ENCODE results near the gene TRAPPC2L. TPM values are rescaled to one million over a fixed set of nuclear protein-coding genes. Genes with fewer than 3 reads are reported as not detected.

The TRAPPC2L gene
- total and polyA plus RNA-seq, 2 experiments from 2014 or later, result 59.3 to 167 TPM

DNA sequence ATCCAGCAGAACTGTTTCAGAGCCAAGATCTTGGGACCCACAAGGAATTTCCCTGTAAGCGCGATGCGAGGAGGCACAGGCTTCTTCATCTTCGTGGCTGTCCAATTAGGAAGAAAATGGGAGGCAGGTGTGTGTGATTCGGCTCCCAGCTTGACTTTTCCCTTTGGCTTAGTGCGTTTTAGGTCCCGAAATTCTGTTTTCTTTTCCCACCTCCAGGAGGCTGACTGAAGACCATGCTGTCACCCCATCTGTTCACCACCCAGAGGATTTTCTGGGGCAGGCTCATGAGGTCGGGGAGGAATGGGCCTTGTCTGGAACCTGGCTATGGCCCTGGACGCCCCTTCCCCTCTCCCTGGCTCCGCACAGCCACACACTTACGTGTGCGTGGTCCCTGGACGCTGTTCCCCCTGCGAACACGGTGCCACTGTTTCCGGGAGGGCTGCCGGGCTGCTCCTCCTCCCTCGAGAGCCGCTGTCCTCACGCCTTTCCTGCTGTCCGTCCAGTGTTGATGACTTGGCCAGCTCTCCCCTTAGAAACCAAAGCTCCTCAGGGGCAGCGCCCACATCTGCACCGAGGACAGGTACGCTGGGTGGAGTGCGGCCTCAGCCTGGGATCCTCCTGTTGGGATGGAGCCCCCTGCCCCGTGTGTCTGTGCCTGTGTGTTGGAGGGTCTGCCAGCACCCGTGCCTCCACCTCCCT is 12.2 kb downstream of the TRAPPC2L start (continued):
- TF ChIP-seq ZNF462 (CRISPR knock-in tag; IDR thresholded peaks at IDR 0.05) (no peak), EZH2phosphoT487 (IDR thresholded peaks at IDR 0.05; ENCODE audit: unreplicated experiment) (no peak)

DNA sequence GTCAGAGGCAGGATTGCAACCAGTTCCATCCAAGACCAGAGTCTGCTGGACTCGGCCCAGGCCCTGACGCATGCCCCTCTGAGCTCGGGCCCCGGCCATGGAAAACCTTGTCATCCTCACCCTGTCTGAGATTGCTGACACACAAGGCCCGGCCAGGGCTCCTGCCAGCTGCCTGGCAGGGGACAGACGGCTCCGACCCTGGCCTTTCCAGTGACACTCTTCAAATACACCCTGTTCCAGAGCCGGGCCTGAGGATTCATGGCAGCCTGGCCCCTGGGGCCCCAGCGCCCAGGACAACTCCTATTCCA is 12.7 kb downstream of the TRAPPC2L start:
- H3K27me3 ChIP-seq (ENCODE audit: insufficient read depth), result no peaks in the 10 kb centered on the region
- TF ChIP-seq ZNF114 (CRISPR knock-in tag; IDR thresholded peaks at IDR 0.05) (no peak), CTCF (conservative IDR thresholded peaks at IDR 0.05; ENCODE audit: low read depth in 2 of 2) (no peak), NANOG (IDR thresholded peaks at IDR 0.05; ENCODE audit: borderline replicate concordance) (no peak), EZH2 (IDR thresholded peaks at IDR 0.05; ENCODE audit: low read depth, unreplicated experiment) (no peak)
- TF ChIP-seq, protein P1, sequence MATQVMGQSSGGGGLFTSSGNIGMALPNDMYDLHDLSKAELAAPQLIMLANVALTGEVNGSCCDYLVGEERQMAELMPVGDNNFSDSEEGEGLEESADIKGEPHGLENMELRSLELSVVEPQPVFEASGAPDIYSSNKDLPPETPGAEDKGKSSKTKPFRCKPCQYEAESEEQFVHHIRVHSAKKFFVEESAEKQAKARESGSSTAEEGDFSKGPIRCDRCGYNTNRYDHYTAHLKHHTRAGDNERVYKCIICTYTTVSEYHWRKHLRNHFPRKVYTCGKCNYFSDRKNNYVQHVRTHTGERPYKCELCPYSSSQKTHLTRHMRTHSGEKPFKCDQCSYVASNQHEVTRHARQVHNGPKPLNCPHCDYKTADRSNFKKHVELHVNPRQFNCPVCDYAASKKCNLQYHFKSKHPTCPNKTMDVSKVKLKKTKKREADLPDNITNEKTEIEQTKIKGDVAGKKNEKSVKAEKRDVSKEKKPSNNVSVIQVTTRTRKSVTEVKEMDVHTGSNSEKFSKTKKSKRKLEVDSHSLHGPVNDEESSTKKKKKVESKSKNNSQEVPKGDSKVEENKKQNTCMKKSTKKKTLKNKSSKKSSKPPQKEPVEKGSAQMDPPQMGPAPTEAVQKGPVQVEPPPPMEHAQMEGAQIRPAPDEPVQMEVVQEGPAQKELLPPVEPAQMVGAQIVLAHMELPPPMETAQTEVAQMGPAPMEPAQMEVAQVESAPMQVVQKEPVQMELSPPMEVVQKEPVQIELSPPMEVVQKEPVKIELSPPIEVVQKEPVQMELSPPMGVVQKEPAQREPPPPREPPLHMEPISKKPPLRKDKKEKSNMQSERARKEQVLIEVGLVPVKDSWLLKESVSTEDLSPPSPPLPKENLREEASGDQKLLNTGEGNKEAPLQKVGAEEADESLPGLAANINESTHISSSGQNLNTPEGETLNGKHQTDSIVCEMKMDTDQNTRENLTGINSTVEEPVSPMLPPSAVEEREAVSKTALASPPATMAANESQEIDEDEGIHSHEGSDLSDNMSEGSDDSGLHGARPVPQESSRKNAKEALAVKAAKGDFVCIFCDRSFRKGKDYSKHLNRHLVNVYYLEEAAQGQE (IDR thresholded peaks at IDR 0.05; ENCODE audit: unreplicated experiment), result no peak

More for the DNA sequence above, 12.7 kb downstream of the TRAPPC2L start:
- Histone ChIP-seq H3K9me2 (ENCODE audit: insufficient read depth) (no peaks in the 10 kb centered on the region), H3K4me3 (no peak overlapping the region), H3K79me2 (replicated peaks; ENCODE audit: insufficient read depth) (no peaks in the 10 kb centered on the region), H3K4me2 (no peak overlapping the region), H2AFZ (no peak overlapping the region), H3F3A (replicated peaks; ENCODE audit: low read depth) (no peaks in the 10 kb centered on the region), H3K4me1 (ENCODE audit: insufficient read depth) (no peaks in the 10 kb centered on the region), H3K36me3 (ENCODE audit: insufficient read depth) (no peaks in the 10 kb centered on the region), H4K20me1 (replicated peaks; ENCODE audit: insufficient read depth) (no peaks in the 10 kb centered on the region), H3K27ac (ENCODE audit: low read depth) (no peak overlapping the region)
- Mint-ChIP-seq H3K36me3 (ENCODE audit: low read depth) (no peaks in the 10 kb centered on the region), H3K4me3 (no peak overlapping the region), H3K9me3 (no peaks in the 10 kb centered on the region), H3K27me3 (ENCODE audit: insufficient read depth, low read depth, poor library complexity) (peaks cover 6% of the 10 kb centered on the region), H3K4me1 (no peaks in the 10 kb centered on the region; the same call in 2 of the 3 replicates), H3K27ac (no peak overlapping the region)
- ATAC-seq (no peak), DNase-seq (ENCODE audit: low spot score) (no peak)
